Ecto neural progenitor cell (in vitro differentiated cells): ENCODE results near the gene CLDN7.
"Not testable (repeated sequence)": the region's sequence is repeated elsewhere in the genome, so short reads cannot be mapped to it uniquely, and the experiment has no call there.

ENCODE experiments used
- DNase-seq: peaks from one replicate; pipeline ENCODE4 v3.0.0-alpha.2; 2018; ENCODE audit warnings: low spot score

CLDN7 gene

GRCh38 chr17:7253082-7253481, 9.2 kb downstream of the CLDN7 start:
- no peak for DNase-seq

GRCh38 chr17:7252176-7253043, 9.9 kb downstream of the CLDN7 start, which contains the start of gene ELP5:
Gene ELP5, plus strand, starts transcription at chr17:7252215. Its CDS starts 336 bp downstream, at chr17:7252551.
- DNase-seq: peak; percentile 99

- DNase-seq: peak; percentile 100
Measured at GRCh38 chr17:7251661-7252175, 10.6 kb downstream of the CLDN7 start, which contains the start of gene CTDNEP1. Gene CTDNEP1, minus strand, starts transcription at chr17:7251734. Its CDS starts 438 bp downstream, at chr17:7251296.

GRCh38 chr17:7250695-7251627, 11.3 kb downstream of the CLDN7 start:
- DNase-seq: peak; percentile 64

GRCh38 chr17:7249830-7250229, 12.4 kb downstream of the CLDN7 start:
- DNase-seq: no peak

GRCh38 chr17:7249214-7249613, 13.1 kb downstream of the CLDN7 start:
- DNase-seq: no peak

- DNase-seq: no peak
Measured at GRCh38 chr17:7248796-7249195, 13.5 kb downstream of the CLDN7 start.

GRCh38 chr17:7246779-7247178, 15.5 kb downstream of the CLDN7 start:
- DNase-seq: no peak

GRCh38 chr17:7243838-7244237, 18.4 kb downstream of the CLDN7 start:
- DNase-seq: not testable (repeated sequence)

GRCh38 chr17:7243453-7243729, 18.9 kb downstream of the CLDN7 start:
- no peak for DNase-seq

- DNase-seq: peak; percentile 99
Measured at GRCh38 chr17:7242717-7243452, 19.4 kb downstream of the CLDN7 start.

GRCh38 chr17:7241783-7242716, 20.2 kb downstream of the CLDN7 start, which contains the start of gene GABARAP:
Gene GABARAP, minus strand, starts transcription at chr17:7242449. Its CDS starts 119 bp downstream, at chr17:7242330.
- DNase-seq: peak; percentile 98

- DNase-seq: no peak
Measured at GRCh38 chr17:7241090-7241733, 21.1 kb downstream of the CLDN7 start.

GRCh38 chr17:7240375-7240774, 21.9 kb downstream of the CLDN7 start:
- no peak for DNase-seq

- peak; percentile 100 for DNase-seq
Measured at GRCh38 chr17:7239091-7240027, 22.9 kb downstream of the CLDN7 start, which contains the start of gene PHF23. Gene PHF23, minus strand, starts transcription at chr17:7239457. Its CDS starts 178 bp downstream, at chr17:7239279.

- DNase-seq: peak; percentile 68
Measured at GRCh38 chr17:7238420-7239090, 23.7 kb downstream of the CLDN7 start.

- peak; percentile 93 for DNase-seq
Measured at GRCh38 chr17:7237761-7238419, 24.4 kb downstream of the CLDN7 start.
